NB4 (cell line): ENCODE measurements around the gene JAG2.

Experiments used
- DNase-seq: peaks from one replicate; pipeline ENCODE4 v3.0.0; 2010; ENCODE audit warnings: low read depth
- H3K4me3 ChIP-seq: one replicate; pipeline ENCODE4 v1.5.1; 2011; ENCODE audit warnings: mild to moderate bottlenecking, low read depth, low read length, moderate library complexity
- MAX ChIP-seq: IDR thresholded peaks from 2 replicates; pipeline ENCODE4 v1.6.1; 2011; ENCODE audit warnings: low read depth, low read length
- MYC ChIP-seq: IDR thresholded peaks from 2 replicates; pipeline ENCODE4 v1.6.1; 2011; ENCODE audit warnings: low read depth, low read length
- POLR2A ChIP-seq: IDR thresholded peaks from 2 replicates; pipeline ENCODE4 v1.6.1; 2011; ENCODE audit warnings: mild to moderate bottlenecking; ENCODE audit not compliant: insufficient read length; ENCODE audit errors: extremely low read depth
- TF ChIP-seq, protein P1 (sequence below): IDR thresholded peaks from one replicate; pipeline ENCODE4 v1.5.1; 2012; ENCODE audit warnings: low read depth, low read length

Gene JAG2

GRCh38 chr14:105178069-105178867 is 9.7 kb upstream of the JAG2 start:
- TF ChIP-seq, protein P1, sequence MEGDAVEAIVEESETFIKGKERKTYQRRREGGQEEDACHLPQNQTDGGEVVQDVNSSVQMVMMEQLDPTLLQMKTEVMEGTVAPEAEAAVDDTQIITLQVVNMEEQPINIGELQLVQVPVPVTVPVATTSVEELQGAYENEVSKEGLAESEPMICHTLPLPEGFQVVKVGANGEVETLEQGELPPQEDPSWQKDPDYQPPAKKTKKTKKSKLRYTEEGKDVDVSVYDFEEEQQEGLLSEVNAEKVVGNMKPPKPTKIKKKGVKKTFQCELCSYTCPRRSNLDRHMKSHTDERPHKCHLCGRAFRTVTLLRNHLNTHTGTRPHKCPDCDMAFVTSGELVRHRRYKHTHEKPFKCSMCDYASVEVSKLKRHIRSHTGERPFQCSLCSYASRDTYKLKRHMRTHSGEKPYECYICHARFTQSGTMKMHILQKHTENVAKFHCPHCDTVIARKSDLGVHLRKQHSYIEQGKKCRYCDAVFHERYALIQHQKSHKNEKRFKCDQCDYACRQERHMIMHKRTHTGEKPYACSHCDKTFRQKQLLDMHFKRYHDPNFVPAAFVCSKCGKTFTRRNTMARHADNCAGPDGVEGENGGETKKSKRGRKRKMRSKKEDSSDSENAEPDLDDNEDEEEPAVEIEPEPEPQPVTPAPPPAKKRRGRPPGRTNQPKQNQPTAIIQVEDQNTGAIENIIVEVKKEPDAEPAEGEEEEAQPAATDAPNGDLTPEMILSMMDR, result peak; percentile 4
- no peak for TF ChIP-seq POLR2A
- TF ChIP-seq MAX, result no peak
- TF ChIP-seq MYC, result no peak

DNA sequence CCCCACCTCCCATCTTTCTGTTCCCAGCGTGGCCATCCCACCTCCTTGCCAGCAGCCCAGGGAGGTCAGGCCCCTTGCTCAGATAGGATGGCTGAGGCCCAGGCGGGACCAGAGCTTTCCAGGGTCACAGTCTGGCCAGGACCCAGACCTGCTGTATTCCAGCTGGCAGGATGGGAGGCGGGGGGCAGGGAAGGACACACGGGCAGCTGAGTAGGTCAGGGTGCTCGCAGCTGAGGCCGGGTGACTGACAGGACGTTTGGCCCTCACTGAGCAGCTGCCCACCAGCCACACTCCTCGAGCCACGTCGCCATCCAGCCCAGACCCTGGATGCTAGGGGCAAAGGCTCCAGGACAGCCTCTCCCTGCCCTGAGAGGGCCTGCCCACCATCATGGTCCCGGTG is 8.5 kb upstream of the JAG2 start:
- H3K4me3 ChIP-seq, result no peak overlapping the region
- TF ChIP-seq MYC (no peak), POLR2A (no peak), MAX (no peak)
- TF ChIP-seq, protein P1, result no peak
- DNase-seq, result no peak

More at GRCh38 chr14:105178069-105178867, 9.7 kb upstream of the JAG2 start:
- DNase-seq, result no peak
- no peak overlapping the region for H3K4me3 ChIP-seq

GRCh38 chr14:105176513-105176912 is 7.9 kb upstream of the JAG2 start:
- H3K4me3 ChIP-seq, result no peak overlapping the region
- peak; percentile 53 for DNase-seq
- TF ChIP-seq MYC (no peak), MAX (no peak), POLR2A (no peak)
- TF ChIP-seq, protein P1, result no peak

GRCh38 chr14:105173901-105174894 is 5.6 kb upstream of the JAG2 start:
- no peak overlapping the region for H3K4me3 ChIP-seq
- peak; percentile 48 for DNase-seq
- TF ChIP-seq POLR2A (no peak), MAX (no peak), MYC (no peak)
- TF ChIP-seq, protein P1, result no peak

GRCh38 chr14:105173145-105173544 is 4.6 kb upstream of the JAG2 start:
- DNase-seq, result no peak
- H3K4me3 ChIP-seq, result no peak overlapping the region
- TF ChIP-seq, protein P1, result no peak
- TF ChIP-seq MYC (no peak), POLR2A (no peak), MAX (no peak)
